GM19239 (cell line): ENCODE measurements around the gene ARID5B.

ENCODE experiments used
- DNase-seq: peaks from one replicate; pipeline ENCODE4 v3.0.0; 2011; ENCODE audit warnings: low spot score; ENCODE audit not compliant: insufficient read length
- FAIRE-seq: peaks from 2 replicates; lab custom pipeline; 2011; peaks lifted over from hg19 to GRCh38; lab: Jason Lieb, UNC

ARID5B gene

GRCh38 chr10:61902445-61903220 is 1.1 kb downstream of the ARID5B start:
- no peak for FAIRE-seq
- no peak for DNase-seq

- DNase-seq: no peak
- no peak for FAIRE-seq
These were observed 1.9 kb downstream of the ARID5B start for GRCh38 chr10:61903221-61903927.

GRCh38 chr10:61903928-61904344 is 2.4 kb downstream of the ARID5B start:
- no peak for DNase-seq
- no peak for FAIRE-seq

GRCh38 chr10:61904733-61905725 is 3.5 kb downstream of the ARID5B start:
- FAIRE-seq (peak; percentile 96), DNase-seq (peak; percentile 57)

GRCh38 chr10:61905837-61906561 is 4.5 kb downstream of the ARID5B start:
- DNase-seq: no peak
- FAIRE-seq: peak; percentile 39

GRCh38 chr10:61906562-61906901 is 5.0 kb downstream of the ARID5B start:
- peak; percentile 51 for FAIRE-seq
- no peak for DNase-seq

GRCh38 chr10:61907011-61907410 is 5.5 kb downstream of the ARID5B start:
- peak; percentile 58 for FAIRE-seq
- DNase-seq: no peak

- DNase-seq: no peak
- no peak for FAIRE-seq
These were observed 6.1 kb downstream of the ARID5B start for GRCh38 chr10:61907587-61907986.

GRCh38 chr10:61910226-61910805 is 8.8 kb downstream of the ARID5B start:
- FAIRE-seq: no peak
- no peak for DNase-seq

GRCh38 chr10:61910894-61911293 is 9.4 kb downstream of the ARID5B start:
- no peak for DNase-seq
- no peak for FAIRE-seq

GRCh38 chr10:61911425-61911824 is 9.9 kb downstream of the ARID5B start:
- FAIRE-seq: no peak
- no peak for DNase-seq

GRCh38 chr10:61912981-61913380 is 11.5 kb downstream of the ARID5B start:
- DNase-seq: no peak
- no peak for FAIRE-seq

GRCh38 chr10:61918140-61918539 is 16.6 kb downstream of the ARID5B start:
- no peak for FAIRE-seq

GRCh38 chr10:61918989-61919388 is 17.5 kb downstream of the ARID5B start:
- DNase-seq (no peak), FAIRE-seq (no peak)

More at GRCh38 chr10:61918140-61918539, 16.6 kb downstream of the ARID5B start:
- no peak for DNase-seq

GRCh38 chr10:61919646-61920215 is 18.2 kb downstream of the ARID5B start:
- DNase-seq (no peak), FAIRE-seq (no peak)

GRCh38 chr10:61921143-61921542 is 19.6 kb downstream of the ARID5B start:
- no peak for DNase-seq

GRCh38 chr10:61923210-61923949 is 21.9 kb downstream of the ARID5B start:
- DNase-seq (no peak), FAIRE-seq (no peak)

More at GRCh38 chr10:61921143-61921542, 19.6 kb downstream of the ARID5B start:
- FAIRE-seq: no peak

GRCh38 chr10:61923950-61924274 is 22.4 kb downstream of the ARID5B start:
- no peak for FAIRE-seq
- no peak for DNase-seq

GRCh38 chr10:61929555-61929954 is 28.1 kb downstream of the ARID5B start:
- FAIRE-seq (no peak), DNase-seq (no peak)
